H1 (cell line): ENCODE data around the gene ZNF624.

Experiments used
- CEBPB ChIP-seq: IDR thresholded peaks from 2 replicates; pipeline ENCODE4 v1.6.1; 2012; ENCODE audit warnings: low read depth, low read length
- CTCF ChIP-seq, 3 experiments: IDR thresholded peaks; 1 replicate in 2 of 3; 2 replicates in 1 of 3; pipeline versions ENCODE4 v1.5.1 to v1.6.1; 2011; ENCODE audit warnings: low read length in 3 of 3, mild to moderate bottlenecking in 3 of 3, inconsistent platforms in 2 of 3, low read depth in 1 of 3, moderate library complexity in 1 of 3; ENCODE audit not compliant: insufficient read depth in 1 of 3; ENCODE audit errors: control extremely low read depth in 1 of 3
- EGR1 ChIP-seq: IDR thresholded peaks from 2 replicates; pipeline ENCODE4 v1.6.1; 2011; ENCODE audit warnings: low read depth, low read length, borderline replicate concordance
- EZH2 ChIP-seq: fragments of 200-600 bp; sonication (generic); IDR thresholded peaks from 2 replicates; pipeline ENCODE4 v1.7.1; 2012; ENCODE audit warnings: low read depth, mild to moderate bottlenecking, moderate library complexity, low read length, inconsistent platforms; ENCODE audit not compliant: severe bottlenecking
- KDM1A ChIP-seq: fragments of 200-600, 300-600 bp; sonication (generic); IDR thresholded peaks from 2 replicates; pipeline ENCODE4 v1.7.1; 2016; ENCODE audit warnings: mild to moderate bottlenecking, low read length, borderline replicate concordance
- KDM5A ChIP-seq: fragments of 200-600 bp; IDR thresholded peaks from 2 replicates; pipeline ENCODE4 v1.7.1; 2012; ENCODE audit warnings: mild to moderate bottlenecking, low read length, inconsistent platforms, mixed read lengths
- RAD21 ChIP-seq, 2 experiments: IDR thresholded peaks in 1 of 2; conservative IDR thresholded peaks in 1 of 2; 2 replicates each; pipeline ENCODE4 v1.6.1; 2011; ENCODE audit warnings: low read depth in 2 of 2, low read length in 2 of 2, improper control_type of control experiment in 1 of 2, inconsistent platforms in 1 of 2, mild to moderate bottlenecking in 1 of 2, moderate library complexity in 1 of 2
- SIRT6 ChIP-seq: IDR thresholded peaks from one replicate; pipeline ENCODE4 v1.7.1; 2012; ENCODE audit warnings: low read length, inconsistent platforms

DNA sequence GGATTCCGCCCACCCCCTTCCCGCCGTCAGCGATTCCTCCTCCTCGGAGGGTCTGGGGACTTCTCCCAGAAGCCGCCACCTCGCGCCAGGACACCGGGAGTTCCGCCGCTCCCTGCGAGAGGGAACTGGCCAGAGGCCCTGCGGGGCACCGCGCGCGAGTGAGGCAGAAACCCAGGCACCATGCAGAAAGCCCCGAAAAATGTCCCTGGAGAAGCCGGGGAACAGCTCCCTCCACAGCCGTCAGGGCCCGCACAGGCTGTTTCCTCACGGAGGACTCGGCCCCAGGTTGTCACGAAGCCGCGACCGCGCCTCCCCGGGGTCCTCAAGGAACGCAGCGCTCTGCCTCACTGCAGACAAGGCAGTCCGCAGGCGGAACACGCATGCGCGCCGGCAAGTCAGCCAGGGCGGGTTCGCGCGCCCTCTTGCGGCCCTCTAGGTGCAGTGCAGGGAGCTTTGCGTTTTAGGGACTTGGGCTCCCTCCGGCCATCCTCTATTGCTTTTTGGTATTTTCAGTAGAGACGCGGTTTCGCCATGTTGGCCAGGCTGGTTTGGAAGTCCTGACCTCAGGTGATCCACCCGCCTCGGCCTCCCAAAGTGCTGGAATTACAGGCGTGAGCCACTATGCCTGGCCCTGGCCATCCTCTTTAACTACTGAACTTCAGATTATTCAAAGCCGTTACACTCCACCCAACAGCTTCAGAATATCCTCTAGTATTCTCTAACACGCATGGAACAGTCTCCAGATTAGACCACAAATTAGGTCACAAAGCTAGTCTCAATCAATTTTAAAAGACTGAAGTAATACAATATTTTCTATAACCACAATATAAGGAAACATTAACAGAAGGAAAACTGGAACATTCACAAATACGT is 64.3 kb downstream of the ZNF624 start:
- TF ChIP-seq RAD21 (IDR thresholded peaks at IDR 0.05 in 1 of 2, conservative IDR thresholded peaks at IDR 0.05 in 1 of 2; ENCODE audit: low read depth in 2 of 2, low read length in 2 of 2) (peak; percentile 60 to 73), KDM1A (no peak), CTCF (IDR thresholded peaks at IDR 0.05; ENCODE audit: control extremely low read depth in 1 of 3, insufficient read depth in 1 of 3, low read depth in 1 of 3, low read length in 3 of 3) (peak; percentile 96 to 97 (median 96)), EGR1 (no peak), EZH2 (no peak), CEBPB (no peak), KDM5A (no peak), SIRT6 (no peak)
